ENCODE results near the gene KCNJ18.
"Not testable (repeated sequence)": the region's sequence is repeated elsewhere in the genome, so short reads cannot be mapped to it uniquely, and the experiment has no call there.

DNA sequence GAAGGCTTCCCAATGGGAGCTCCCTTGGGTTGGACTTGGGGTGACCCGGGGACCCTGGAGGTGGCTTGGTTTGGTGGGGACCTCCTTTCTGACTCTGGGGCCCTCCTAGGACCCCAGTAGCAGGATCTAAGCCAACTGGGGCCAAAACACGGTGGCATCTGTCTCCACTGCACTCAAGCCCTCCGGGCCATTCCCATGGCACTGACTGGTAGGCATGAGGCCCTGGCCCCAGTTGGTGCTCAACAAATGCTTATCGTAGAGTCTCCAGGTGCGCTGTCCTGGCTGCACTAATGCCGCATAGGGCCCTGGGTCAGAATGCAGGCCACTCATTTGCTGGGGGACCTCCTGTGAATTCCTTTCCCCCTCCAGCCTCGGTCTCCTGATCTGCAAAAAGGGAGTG, 14.2 kb downstream of the KCNJ18 start:
- TF ChIP-seq, protein P1, sequence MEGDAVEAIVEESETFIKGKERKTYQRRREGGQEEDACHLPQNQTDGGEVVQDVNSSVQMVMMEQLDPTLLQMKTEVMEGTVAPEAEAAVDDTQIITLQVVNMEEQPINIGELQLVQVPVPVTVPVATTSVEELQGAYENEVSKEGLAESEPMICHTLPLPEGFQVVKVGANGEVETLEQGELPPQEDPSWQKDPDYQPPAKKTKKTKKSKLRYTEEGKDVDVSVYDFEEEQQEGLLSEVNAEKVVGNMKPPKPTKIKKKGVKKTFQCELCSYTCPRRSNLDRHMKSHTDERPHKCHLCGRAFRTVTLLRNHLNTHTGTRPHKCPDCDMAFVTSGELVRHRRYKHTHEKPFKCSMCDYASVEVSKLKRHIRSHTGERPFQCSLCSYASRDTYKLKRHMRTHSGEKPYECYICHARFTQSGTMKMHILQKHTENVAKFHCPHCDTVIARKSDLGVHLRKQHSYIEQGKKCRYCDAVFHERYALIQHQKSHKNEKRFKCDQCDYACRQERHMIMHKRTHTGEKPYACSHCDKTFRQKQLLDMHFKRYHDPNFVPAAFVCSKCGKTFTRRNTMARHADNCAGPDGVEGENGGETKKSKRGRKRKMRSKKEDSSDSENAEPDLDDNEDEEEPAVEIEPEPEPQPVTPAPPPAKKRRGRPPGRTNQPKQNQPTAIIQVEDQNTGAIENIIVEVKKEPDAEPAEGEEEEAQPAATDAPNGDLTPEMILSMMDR (IDR thresholded peaks at IDR 0.05), result not testable (repeated sequence)
- not testable (repeated sequence) for TF ChIP-seq POLR2A (IDR thresholded peaks at IDR 0.05)
